Measurements from ENCODE around the gene ABCA10.

DNA sequence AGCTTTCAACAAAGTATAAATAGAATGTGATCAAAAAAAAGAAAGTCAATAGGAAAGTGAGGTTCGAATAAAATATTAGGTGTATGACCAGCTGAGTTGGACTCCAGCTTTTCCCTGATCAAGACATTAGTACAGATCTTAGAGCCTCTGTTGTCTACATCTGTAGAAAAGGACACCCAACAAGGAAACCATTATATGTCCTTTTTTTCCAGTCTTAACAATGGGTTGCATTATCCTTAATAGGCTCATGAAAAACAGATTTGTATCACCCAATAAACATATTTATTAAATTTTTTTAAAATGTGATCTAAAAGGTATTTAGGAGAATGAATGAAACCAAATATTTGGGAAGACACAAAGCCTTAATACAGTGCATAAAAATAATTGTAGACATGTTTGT, 105.0 kb downstream of the ABCA10 start:
- TF ChIP-seq RNF2 (IDR thresholded peaks at IDR 0.05; ENCODE audit: borderline replicate concordance, low read depth): no peak
- TF ChIP-seq, protein P1, sequence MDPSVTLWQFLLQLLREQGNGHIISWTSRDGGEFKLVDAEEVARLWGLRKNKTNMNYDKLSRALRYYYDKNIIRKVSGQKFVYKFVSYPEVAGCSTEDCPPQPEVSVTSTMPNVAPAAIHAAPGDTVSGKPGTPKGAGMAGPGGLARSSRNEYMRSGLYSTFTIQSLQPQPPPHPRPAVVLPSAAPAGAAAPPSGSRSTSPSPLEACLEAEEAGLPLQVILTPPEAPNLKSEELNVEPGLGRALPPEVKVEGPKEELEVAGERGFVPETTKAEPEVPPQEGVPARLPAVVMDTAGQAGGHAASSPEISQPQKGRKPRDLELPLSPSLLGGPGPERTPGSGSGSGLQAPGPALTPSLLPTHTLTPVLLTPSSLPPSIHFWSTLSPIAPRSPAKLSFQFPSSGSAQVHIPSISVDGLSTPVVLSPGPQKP (IDR thresholded peaks at IDR 0.05; ENCODE audit: low read depth, low read length): no peak
